NCI-H510A (cell line): Measurements from ENCODE around the gene GOLM1.

ENCODE experiments used
- DNase-seq: peaks from one replicate; lab custom pipeline; 2025; lab: John Stamatoyannopoulos, UW

The GOLM1 gene

DNA sequence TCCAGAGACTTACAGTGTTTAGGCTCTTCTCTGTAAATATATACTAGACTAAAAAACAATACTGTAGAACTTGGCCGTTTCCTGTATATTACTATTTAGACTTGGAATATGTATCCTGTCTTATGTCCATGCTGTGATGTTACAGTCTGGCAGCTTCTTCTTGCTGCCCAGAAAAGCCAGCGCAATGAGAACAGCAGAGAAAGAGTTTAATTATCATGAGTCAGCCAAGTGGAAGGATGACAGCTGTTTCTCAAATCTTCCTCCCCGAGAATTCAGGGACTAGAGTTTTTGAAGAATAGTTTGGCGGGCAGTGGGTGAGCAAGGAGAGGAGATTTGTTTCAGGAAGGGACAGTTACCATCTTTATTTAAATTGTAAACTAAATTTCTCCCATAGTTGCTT lies 120.9 kb downstream of the GOLM1 start:
- DNase-seq: no peak
